Liver (tissue), 3 donors: ENCODE measurements around the gene C13orf42.

ENCODE experiments used
- FOXA1 ChIP-seq: IDR thresholded peaks from 2 replicates; pipeline ENCODE4 v1.6.1; 2016; ENCODE audit warnings: antibody characterized with exemption
- GABPA ChIP-seq, 2 donors: IDR thresholded peaks in 1 of 2; conservative IDR thresholded peaks in 1 of 2; 2 replicates each; pipeline ENCODE4 v1.6.1; 2016; ENCODE audit warnings: antibody characterized with exemption in 2 of 2, mild to moderate bottlenecking in 1 of 2, moderate library complexity in 1 of 2
- HNF4A ChIP-seq, 2 donors: conservative IDR thresholded peaks; 2 replicates each; pipeline ENCODE4 v1.6.1; 2016; ENCODE audit warnings: antibody characterized with exemption in 2 of 2, mild to moderate bottlenecking in 2 of 2
- JUND ChIP-seq, 2 donors: IDR thresholded peaks; 2 replicates each; pipeline ENCODE4 v1.6.1; 2016; ENCODE audit warnings: antibody characterized with exemption in 2 of 2
- MAX ChIP-seq: IDR thresholded peaks from 2 replicates; pipeline ENCODE4 v1.6.1; 2016; ENCODE audit warnings: antibody characterized with exemption
- REST ChIP-seq: IDR thresholded peaks from 2 replicates; pipeline ENCODE4 v1.6.1; 2016; ENCODE audit warnings: antibody characterized with exemption, mild to moderate bottlenecking
- RXRA ChIP-seq, 2 donors: IDR thresholded peaks; 2 replicates each; pipeline ENCODE4 v1.6.1; 2017 to 2018; ENCODE audit warnings: antibody characterized with exemption in 2 of 2, mild to moderate bottlenecking in 1 of 2
- SP1 ChIP-seq: IDR thresholded peaks from 2 replicates; pipeline ENCODE4 v1.6.1; 2018; ENCODE audit warnings: antibody characterized with exemption, mild to moderate bottlenecking
- TAF1 ChIP-seq: conservative IDR thresholded peaks from 2 replicates; pipeline ENCODE4 v1.6.1; 2016; ENCODE audit warnings: antibody characterized with exemption, mild to moderate bottlenecking
- YY1 ChIP-seq: IDR thresholded peaks from 2 replicates; pipeline ENCODE4 v1.6.1; 2016; ENCODE audit warnings: antibody characterized with exemption, mild to moderate bottlenecking
- ZBTB33 ChIP-seq: IDR thresholded peaks from 2 replicates; pipeline ENCODE4 v1.6.1; 2016; ENCODE audit warnings: antibody characterized with exemption
- TF ChIP-seq, protein P1 (sequence below): fragments of 150-350 bp; IDR thresholded peaks from 2 replicates; pipeline ENCODE4 v1.5.1; 2017; ENCODE audit warnings: improper control_type of control experiment, low read depth, low read length; ENCODE audit not compliant: missing input control
- TF ChIP-seq, protein P2 (sequence below): IDR thresholded peaks from 2 replicates; pipeline ENCODE4 v1.6.1; 2016; ENCODE audit warnings: antibody characterized with exemption
- donor health status: healthy.
- donor health status: healthy.

GRCh38 chr13:51154029-51154555 lies 43.0 kb upstream of the C13orf42 start:
- TF ChIP-seq, protein P1, sequence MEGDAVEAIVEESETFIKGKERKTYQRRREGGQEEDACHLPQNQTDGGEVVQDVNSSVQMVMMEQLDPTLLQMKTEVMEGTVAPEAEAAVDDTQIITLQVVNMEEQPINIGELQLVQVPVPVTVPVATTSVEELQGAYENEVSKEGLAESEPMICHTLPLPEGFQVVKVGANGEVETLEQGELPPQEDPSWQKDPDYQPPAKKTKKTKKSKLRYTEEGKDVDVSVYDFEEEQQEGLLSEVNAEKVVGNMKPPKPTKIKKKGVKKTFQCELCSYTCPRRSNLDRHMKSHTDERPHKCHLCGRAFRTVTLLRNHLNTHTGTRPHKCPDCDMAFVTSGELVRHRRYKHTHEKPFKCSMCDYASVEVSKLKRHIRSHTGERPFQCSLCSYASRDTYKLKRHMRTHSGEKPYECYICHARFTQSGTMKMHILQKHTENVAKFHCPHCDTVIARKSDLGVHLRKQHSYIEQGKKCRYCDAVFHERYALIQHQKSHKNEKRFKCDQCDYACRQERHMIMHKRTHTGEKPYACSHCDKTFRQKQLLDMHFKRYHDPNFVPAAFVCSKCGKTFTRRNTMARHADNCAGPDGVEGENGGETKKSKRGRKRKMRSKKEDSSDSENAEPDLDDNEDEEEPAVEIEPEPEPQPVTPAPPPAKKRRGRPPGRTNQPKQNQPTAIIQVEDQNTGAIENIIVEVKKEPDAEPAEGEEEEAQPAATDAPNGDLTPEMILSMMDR, result no peak
- TF ChIP-seq HNF4A (conservative IDR thresholded peaks at IDR 0.05) (no peak), MAX (no peak), RXRA (IDR thresholded peaks at IDR 0.05) (no peak), SP1 (no peak), JUND (IDR thresholded peaks at IDR 0.05) (peak in 1 of 2 donors; percentile 36), YY1 (no peak), TAF1 (no peak), GABPA (IDR thresholded peaks at IDR 0.05 in 1 of 2, conservative IDR thresholded peaks at IDR 0.05 in 1 of 2) (no peak), FOXA1 (no peak), REST (no peak), ZBTB33 (no peak)
- TF ChIP-seq, protein P2, sequence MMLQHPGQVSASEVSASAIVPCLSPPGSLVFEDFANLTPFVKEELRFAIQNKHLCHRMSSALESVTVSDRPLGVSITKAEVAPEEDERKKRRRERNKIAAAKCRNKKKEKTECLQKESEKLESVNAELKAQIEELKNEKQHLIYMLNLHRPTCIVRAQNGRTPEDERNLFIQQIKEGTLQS, result no peak
